GM12878 (cell line): ENCODE data around the gene NXNL1. TPM values are rescaled to one million over a fixed set of nuclear protein-coding genes. Genes with fewer than 3 reads are reported as not detected.

Experiments used
- polyA plus RNA-seq, 11 experiments: library from polyadenylated mRNA; depleted of rRNA in 4 of 11; unstranded in 6 of 11; stranded (reverse) in 5 of 11; fragments of >200 nt; fragmentation: Nextera tagmentation in 4 of 11; fragmentation: Illumina TruSeq in 1 of 11; extraction: Ambion mirVana in 4 of 11; extraction: Trizol in 1 of 11; gene quantifications; 1 replicate in 1 of 11; 2 replicates in 10 of 11; pipeline versions ENCODE4 v1.2.1 to v1.2.3, GENCODE V29; 2011 to 2016; ENCODE audit warnings: inconsistent platforms in 2 of 11, missing spikeins in 2 of 11, low read depth in 1 of 11
- total RNA-seq, 4 experiments: library from RNA; depleted of rRNA in 3 of 4; stranded (reverse); fragments of >200 nt in 3 of 4; fragmentation: Illumina TruSeq in 1 of 4; extraction: Trizol in 1 of 4; gene quantifications; 2 replicates each; pipeline versions ENCODE4 v1.2.1 to v1.2.3, GENCODE V29; 2013 to 2021
- TF ChIP-seq, protein P1 (sequence below): IDR thresholded peaks from 2 replicates; pipeline ENCODE4 v1.6.1; 2012; ENCODE audit warnings: low read depth, low read length, improper control_type of control experiment

The NXNL1 gene
- total and polyA plus RNA-seq, 10 of the 15 experiments (the other 5 are each of a cell fraction or from before 2014, with no cell fraction given) = not detected

DNA sequence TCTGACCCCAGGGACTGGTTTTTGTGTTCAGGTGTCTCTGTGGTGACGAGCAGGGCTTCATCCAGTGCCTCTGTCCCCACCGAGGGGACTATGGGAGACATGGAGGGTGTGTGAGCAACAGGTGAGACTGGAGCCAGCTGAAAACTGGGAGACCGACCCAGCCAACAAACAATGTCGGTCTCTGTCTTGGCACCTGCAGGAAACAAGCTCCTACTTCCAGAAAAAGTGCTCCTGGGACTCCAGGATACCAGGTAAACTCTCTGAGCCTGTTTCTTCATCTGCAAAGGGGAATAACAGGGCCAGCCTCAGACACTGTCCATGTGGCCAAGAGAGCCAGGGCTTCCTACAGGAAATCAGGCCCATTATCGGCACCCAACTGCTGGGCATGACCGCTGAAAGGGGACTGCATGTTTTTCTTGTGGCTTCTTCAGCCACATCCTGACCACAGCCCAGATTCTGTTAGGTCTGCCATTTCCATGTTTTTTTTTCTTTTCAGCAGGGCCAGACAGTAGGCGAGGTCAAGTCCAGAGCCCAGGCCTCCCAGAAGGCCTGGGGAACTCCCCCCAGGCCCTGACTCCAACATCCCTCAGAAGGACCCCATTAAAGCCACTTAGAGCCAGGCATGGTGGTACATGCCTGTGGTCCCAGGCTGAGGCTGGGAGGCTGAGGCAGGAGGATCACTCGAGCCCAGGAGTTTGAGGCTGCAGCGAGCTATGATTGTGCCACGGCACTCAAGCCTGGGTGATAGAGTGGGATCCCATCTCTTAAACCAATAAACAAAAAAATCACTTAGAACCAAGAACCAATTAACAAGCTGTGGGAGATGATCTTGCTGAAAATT is 54.5 kb downstream of the NXNL1 start (continued):
- TF ChIP-seq, protein P1, sequence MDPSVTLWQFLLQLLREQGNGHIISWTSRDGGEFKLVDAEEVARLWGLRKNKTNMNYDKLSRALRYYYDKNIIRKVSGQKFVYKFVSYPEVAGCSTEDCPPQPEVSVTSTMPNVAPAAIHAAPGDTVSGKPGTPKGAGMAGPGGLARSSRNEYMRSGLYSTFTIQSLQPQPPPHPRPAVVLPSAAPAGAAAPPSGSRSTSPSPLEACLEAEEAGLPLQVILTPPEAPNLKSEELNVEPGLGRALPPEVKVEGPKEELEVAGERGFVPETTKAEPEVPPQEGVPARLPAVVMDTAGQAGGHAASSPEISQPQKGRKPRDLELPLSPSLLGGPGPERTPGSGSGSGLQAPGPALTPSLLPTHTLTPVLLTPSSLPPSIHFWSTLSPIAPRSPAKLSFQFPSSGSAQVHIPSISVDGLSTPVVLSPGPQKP = no peak

Other genes starting within 250 kb of the NXNL1 start
Only the 7 nearest of the 20 such genes appear.
- 0.06 TPM in 1 of 2 replicates, not detected in the other for gene PLVAP, start 83.6 kb downstream of the NXNL1 start, total RNA-seq (2014; rRNA removed)
- 0.18 TPM in 1 of 2 replicates, not detected in the other for gene PLVAP, start 83.6 kb downstream of the NXNL1 start, total RNA-seq (2014; rRNA removed; fragmentation: Illumina TruSeq; extraction: Trizol)
- 0.08 and 0.54 TPM in 2 replicates for gene PLVAP, start 83.6 kb downstream of the NXNL1 start, total RNA-seq (2021)
- 0.05 TPM in 1 of 2 replicates, not detected in the other for gene PLVAP, start 83.6 kb downstream of the NXNL1 start, polyA plus RNA-seq (2011; rRNA removed)
- 0.04 TPM in 1 of 2 replicates, not detected in the other for gene PLVAP, start 83.6 kb downstream of the NXNL1 start, polyA plus RNA-seq (2014; fragmentation: Illumina TruSeq; extraction: Trizol)
- not detected for gene PLVAP, start 83.6 kb downstream of the NXNL1 start, polyA plus RNA-seq (2014; fragmentation: Nextera tagmentation; extraction: Ambion mirVana)
- gene PLVAP, start 83.6 kb downstream of the NXNL1 start, polyA plus RNA-seq (2014; rRNA removed) = 0.03 and 0.41 TPM in 2 replicates
- not detected for gene PLVAP, start 83.6 kb downstream of the NXNL1 start, polyA plus RNA-seq (2016; fragmentation: Nextera tagmentation; extraction: Ambion mirVana)
- gene CCDC194, start 66.7 kb downstream of the NXNL1 start, total RNA-seq (2014; rRNA removed) = 1.1 and 1.3 TPM in 2 replicates
- 1.3 and 1.7 TPM in 2 replicates for gene CCDC194, start 66.7 kb downstream of the NXNL1 start, total RNA-seq (2014; rRNA removed; fragmentation: Illumina TruSeq; extraction: Trizol)
- gene CCDC194, start 66.7 kb downstream of the NXNL1 start, total RNA-seq (2021) = 1.7 and 3.0 TPM in 2 replicates
- 0.24 and 0.87 TPM in 2 replicates for gene CCDC194, start 66.7 kb downstream of the NXNL1 start, polyA plus RNA-seq (2011; rRNA removed)
- gene CCDC194, start 66.7 kb downstream of the NXNL1 start, polyA plus RNA-seq (2014; fragmentation: Illumina TruSeq; extraction: Trizol) = 0.72 and 0.86 TPM in 2 replicates
- under 1 TPM; 0.07 to 0.21 TPM for gene CCDC194, start 66.7 kb downstream of the NXNL1 start, polyA plus RNA-seq (2014; fragmentation: Nextera tagmentation; extraction: Ambion mirVana)
- 2.9 and 3.4 TPM in 2 replicates for gene CCDC194, start 66.7 kb downstream of the NXNL1 start, polyA plus RNA-seq (2014; rRNA removed)
- gene CCDC194, start 66.7 kb downstream of the NXNL1 start, polyA plus RNA-seq (2016; fragmentation: Nextera tagmentation; extraction: Ambion mirVana) = 1 to 10 TPM in 1 of 2 experiments, under 1 TPM in 1; 0.78 to 1.1 TPM
- gene BST2, start 55.3 kb downstream of the NXNL1 start, total RNA-seq (2014; rRNA removed) = 248 and 257 TPM in 2 replicates
- 161 and 175 TPM in 2 replicates for gene BST2, start 55.3 kb downstream of the NXNL1 start, total RNA-seq (2014; rRNA removed; fragmentation: Illumina TruSeq; extraction: Trizol)
- 271 and 278 TPM in 2 replicates for gene BST2, start 55.3 kb downstream of the NXNL1 start, total RNA-seq (2021)
- gene BST2, start 55.3 kb downstream of the NXNL1 start, polyA plus RNA-seq (2011; rRNA removed) = 210 and 301 TPM in 2 replicates
- 62.4 and 198 TPM in 2 replicates for gene BST2, start 55.3 kb downstream of the NXNL1 start, polyA plus RNA-seq (2014; fragmentation: Illumina TruSeq; extraction: Trizol)
- gene BST2, start 55.3 kb downstream of the NXNL1 start, polyA plus RNA-seq (2014; fragmentation: Nextera tagmentation; extraction: Ambion mirVana) = 100 to 1,000 TPM in 1 of 2 experiments, 10 to 100 TPM in 1; 16.6 to 111 TPM
- 329 and 331 TPM in 2 replicates for gene BST2, start 55.3 kb downstream of the NXNL1 start, polyA plus RNA-seq (2014; rRNA removed)
- 100 to 1,000 TPM; 335 to 372 TPM for gene BST2, start 55.3 kb downstream of the NXNL1 start, polyA plus RNA-seq (2016; fragmentation: Nextera tagmentation; extraction: Ambion mirVana)
- gene MVB12A, start 40.9 kb downstream of the NXNL1 start, total RNA-seq (2014; rRNA removed) = 37.7 and 47.6 TPM in 2 replicates
- gene MVB12A, start 40.9 kb downstream of the NXNL1 start, total RNA-seq (2014; rRNA removed; fragmentation: Illumina TruSeq; extraction: Trizol) = 15.3 and 18.0 TPM in 2 replicates
- 41.2 and 46.3 TPM in 2 replicates for gene MVB12A, start 40.9 kb downstream of the NXNL1 start, total RNA-seq (2021)
- gene MVB12A, start 40.9 kb downstream of the NXNL1 start, polyA plus RNA-seq (2011; rRNA removed) = 7.9 and 16.8 TPM in 2 replicates
- 7.6 and 16.9 TPM in 2 replicates for gene MVB12A, start 40.9 kb downstream of the NXNL1 start, polyA plus RNA-seq (2014; fragmentation: Illumina TruSeq; extraction: Trizol)
- gene MVB12A, start 40.9 kb downstream of the NXNL1 start, polyA plus RNA-seq (2014; fragmentation: Nextera tagmentation; extraction: Ambion mirVana) = 1 to 10 TPM; 1.2 to 2.6 TPM
- gene MVB12A, start 40.9 kb downstream of the NXNL1 start, polyA plus RNA-seq (2014; rRNA removed) = 46.7 and 47.5 TPM in 2 replicates
- 10 to 100 TPM; 34.7 to 40.9 TPM for gene MVB12A, start 40.9 kb downstream of the NXNL1 start, polyA plus RNA-seq (2016; fragmentation: Nextera tagmentation; extraction: Ambion mirVana)
- not detected in 2 replicates for gene TMEM221, start 12.3 kb downstream of the NXNL1 start, total RNA-seq (2014; rRNA removed)
- not detected in 2 replicates for gene TMEM221, start 12.3 kb downstream of the NXNL1 start, total RNA-seq (2014; rRNA removed; fragmentation: Illumina TruSeq; extraction: Trizol)
- gene TMEM221, start 12.3 kb downstream of the NXNL1 start, total RNA-seq (2021) = not detected in 2 replicates
- gene TMEM221, start 12.3 kb downstream of the NXNL1 start, polyA plus RNA-seq (2011; rRNA removed) = not detected in 2 replicates
- not detected in 2 replicates for gene TMEM221, start 12.3 kb downstream of the NXNL1 start, polyA plus RNA-seq (2014; fragmentation: Illumina TruSeq; extraction: Trizol)
- gene TMEM221, start 12.3 kb downstream of the NXNL1 start, polyA plus RNA-seq (2014; fragmentation: Nextera tagmentation; extraction: Ambion mirVana) = under 1 TPM in 1 of 2 experiments, not detected in 1; 0.04 TPM
- not detected in 2 replicates for gene TMEM221, start 12.3 kb downstream of the NXNL1 start, polyA plus RNA-seq (2014; rRNA removed)
- under 1 TPM in 1 of 2 experiments, not detected in 1; 0.24 TPM for gene TMEM221, start 12.3 kb downstream of the NXNL1 start, polyA plus RNA-seq (2016; fragmentation: Nextera tagmentation; extraction: Ambion mirVana)
- 1.3 and 2.3 TPM in 2 replicates for gene SLC27A1, start 9.6 kb upstream of the NXNL1 start, total RNA-seq (2014; rRNA removed)
- gene SLC27A1, start 9.6 kb upstream of the NXNL1 start, total RNA-seq (2014; rRNA removed; fragmentation: Illumina TruSeq; extraction: Trizol) = 0.55 and 0.72 TPM in 2 replicates
- gene SLC27A1, start 9.6 kb upstream of the NXNL1 start, total RNA-seq (2021) = 2.3 and 2.8 TPM in 2 replicates
- 0.79 and 1.8 TPM in 2 replicates for gene SLC27A1, start 9.6 kb upstream of the NXNL1 start, polyA plus RNA-seq (2011; rRNA removed)
- 0.35 and 0.68 TPM in 2 replicates for gene SLC27A1, start 9.6 kb upstream of the NXNL1 start, polyA plus RNA-seq (2014; fragmentation: Illumina TruSeq; extraction: Trizol)
- under 1 TPM; 0.11 to 0.31 TPM for gene SLC27A1, start 9.6 kb upstream of the NXNL1 start, polyA plus RNA-seq (2014; fragmentation: Nextera tagmentation; extraction: Ambion mirVana)
- 1.7 and 2.6 TPM in 2 replicates for gene SLC27A1, start 9.6 kb upstream of the NXNL1 start, polyA plus RNA-seq (2014; rRNA removed)
- 1 to 10 TPM; 1.0 to 1.4 TPM for gene SLC27A1, start 9.6 kb upstream of the NXNL1 start, polyA plus RNA-seq (2016; fragmentation: Nextera tagmentation; extraction: Ambion mirVana)
- gene PGLS, start 50.7 kb upstream of the NXNL1 start, total RNA-seq (2014; rRNA removed) = 74.9 and 89.3 TPM in 2 replicates
- gene PGLS, start 50.7 kb upstream of the NXNL1 start, total RNA-seq (2014; rRNA removed; fragmentation: Illumina TruSeq; extraction: Trizol) = 37.4 and 41.5 TPM in 2 replicates
- 132 TPM in 2 replicates for gene PGLS, start 50.7 kb upstream of the NXNL1 start, total RNA-seq (2021)
- 14.9 and 32.6 TPM in 2 replicates for gene PGLS, start 50.7 kb upstream of the NXNL1 start, polyA plus RNA-seq (2011; rRNA removed)
- 18.2 and 44.1 TPM in 2 replicates for gene PGLS, start 50.7 kb upstream of the NXNL1 start, polyA plus RNA-seq (2014; fragmentation: Illumina TruSeq; extraction: Trizol)
- gene PGLS, start 50.7 kb upstream of the NXNL1 start, polyA plus RNA-seq (2014; fragmentation: Nextera tagmentation; extraction: Ambion mirVana) = 1 to 10 TPM; 1.4 to 8.6 TPM
- gene PGLS, start 50.7 kb upstream of the NXNL1 start, polyA plus RNA-seq (2014; rRNA removed) = 136 and 139 TPM in 2 replicates
- gene PGLS, start 50.7 kb upstream of the NXNL1 start, polyA plus RNA-seq (2016; fragmentation: Nextera tagmentation; extraction: Ambion mirVana) = 100 to 1,000 TPM; 101 to 114 TPM